Natural killer cell (primary cell): Measurements from ENCODE around the gene SPDEF. TPM values are rescaled to one million over a fixed set of nuclear protein-coding genes. Genes with fewer than 3 reads are reported as not detected.

ENCODE experiments used
- ATAC-seq, 3 donors: fragments of 150-1000 bp in 2 of 3; fragments of 200-7000 bp in 1 of 3; cut with Tn5 transposase; 1 replicate in 1 of 3; 2 replicates in 2 of 3; pipeline ENCODE4 v1.10.0; 2021; ENCODE audit warnings: mild to moderate bottlenecking in 2 of 3, moderate library complexity in 2 of 3
- DNase-seq, 2 donors: peaks; one replicate each; pipeline versions ENCODE4 v3.0.0 to v3.0.0-alpha.2; 2013 to 2021; ENCODE audit warnings: mixed read lengths in 1 of 2
- H3K27ac ChIP-seq: one replicate; pipeline ENCODE4 v1.5.1; 2013; ENCODE audit warnings: mild to moderate bottlenecking, low read length
- H3K27me3 ChIP-seq: one replicate; pipeline ENCODE4 v1.6.1; 2013; ENCODE audit warnings: low read length; ENCODE audit not compliant: control insufficient read depth, insufficient read depth
- H3K36me3 ChIP-seq: one replicate; pipeline ENCODE4 v1.6.1; 2013; ENCODE audit warnings: low read length; ENCODE audit not compliant: control insufficient read depth, insufficient read depth
- H3K4me1 ChIP-seq: one replicate; pipeline ENCODE4 v1.6.1; 2013; ENCODE audit warnings: low read length; ENCODE audit not compliant: control insufficient read depth, insufficient read depth
- H3K4me3 ChIP-seq: one replicate; pipeline ENCODE4 v1.5.1; 2013; ENCODE audit warnings: low read length
- H3K9me3 ChIP-seq: one replicate; pipeline ENCODE4 v1.6.1; 2013; ENCODE audit warnings: low read length; ENCODE audit not compliant: control insufficient read depth, insufficient read depth
- H3K27ac Mint-ChIP-seq, 2 donors: one replicate each; pipeline ENCODE4 v1.8.0; 2022; ENCODE audit warnings: mild to moderate bottlenecking in 2 of 2, mixed read lengths in 2 of 2, moderate library complexity in 1 of 2
- H3K27me3 Mint-ChIP-seq, 2 donors: one replicate each; pipeline ENCODE4 v1.8.0; 2022; ENCODE audit warnings: low read depth in 2 of 2, mixed read lengths in 2 of 2
- H3K36me3 Mint-ChIP-seq: one replicate; pipeline ENCODE4 v1.8.0; 2022; ENCODE audit warnings: mixed read lengths
- H3K4me1 Mint-ChIP-seq, 2 donors: one replicate each; pipeline ENCODE4 v1.8.0; 2022; ENCODE audit warnings: mixed read lengths in 2 of 2
- H3K4me3 Mint-ChIP-seq: one replicate; pipeline ENCODE4 v1.8.0; 2022; ENCODE audit warnings: mild to moderate bottlenecking, moderate library complexity, mixed read lengths
- H3K9me3 Mint-ChIP-seq, 2 donors: one replicate each; pipeline ENCODE4 v1.8.0; 2022; ENCODE audit warnings: mixed read lengths in 2 of 2
- CTCF ChIP-seq: fragments of 200-600 bp; IDR thresholded peaks from one replicate; pipeline ENCODE4 v1.8.0; 2022; ENCODE audit warnings: antibody characterized with exemption
- WGBS: methylation state at CpG from one replicate; pipeline ENCODE4 v1.1.7; 2013; ENCODE audit warnings: missing lambda C conversion rate; ENCODE audit not compliant: insufficient coverage; 5-methylcytosine and 5-hydroxymethylcytosine counted together
- intact Hi-C: fragments of 100-400 bp; cut with micrococcal nuclease; formaldehyde crosslinking; loops from one replicate; pipeline ENCODE4 v1.14.2; 2022
- total RNA-seq, 4 donors: library from RNA; stranded (reverse); fragments of 120-200 nt in 1 of 4; gene quantifications; one replicate each; pipeline versions ENCODE4 v1.2.3 to v1.2.4, GENCODE V29; 2013 to 2022

Gene SPDEF
- total RNA-seq, 3 donors from 2014 or later (not counting 1 experiment from before 2014, with no cell fraction given): 0.25 to 0.68 (median 0.45) TPM

GRCh38 chr6:34601706-34602105, 45.6 kb upstream of the SPDEF start:
- Mint-ChIP-seq H3K36me3 (no peaks in the 10 kb centered on the region), H3K4me3 (no peak overlapping the region), H3K27me3 (no peaks in the 10 kb centered on the region), H3K27ac (no peak overlapping the region), H3K9me3 (no peaks in the 10 kb centered on the region), H3K4me1 (peaks cover 45 to 64% of the 10 kb centered on the region in 2 donors)
- H3K36me3 ChIP-seq: peaks cover 19% of the 10 kb centered on the region
- no peaks in the 10 kb centered on the region for H3K27me3 ChIP-seq
- 60% methylated on average over 1 of the region's 4 CpGs for WGBS
- no peak overlapping the region for H3K27ac ChIP-seq
- no peak for TF ChIP-seq CTCF
- DNase-seq (no peak), ATAC-seq (no peak)
- no peaks in the 10 kb centered on the region for H3K9me3 ChIP-seq
- no peak overlapping the region for H3K4me3 ChIP-seq
- intact Hi-C loops: loop anchor here (10.0 kb wide), 1 partner anchor 437 kb away; no protein-coding TSS in a partner anchor
- H3K4me1 ChIP-seq: peaks cover 19% of the 10 kb centered on the region

DNA sequence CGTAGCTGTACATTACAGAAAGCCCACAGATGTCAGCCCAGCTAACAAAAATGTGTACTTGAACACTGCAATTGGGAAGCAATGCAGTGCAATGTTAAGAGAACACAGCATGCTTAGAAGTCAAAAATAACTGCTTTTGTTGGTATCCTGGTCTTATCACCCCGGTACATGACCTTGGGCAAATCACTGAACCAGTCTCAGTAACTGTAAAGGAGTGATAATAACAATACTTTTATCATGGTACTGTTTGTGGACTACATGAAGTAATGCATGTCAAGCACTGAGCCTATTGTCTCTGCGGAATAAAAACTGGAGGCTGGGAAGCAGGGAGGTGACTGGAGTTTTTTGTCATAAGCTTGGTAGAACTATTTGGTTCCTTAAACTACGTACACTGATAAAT, 44.7 kb upstream of the SPDEF start:
- H3K4me1 Mint-ChIP-seq: peaks cover 51 to 64% of the 10 kb centered on the region in 2 donors
- TF ChIP-seq CTCF: no peak
- H3K36me3 ChIP-seq: peaks cover 15% of the 10 kb centered on the region
- peaks cover 28% of the 10 kb centered on the region for H3K4me1 ChIP-seq
- H3K9me3 Mint-ChIP-seq: no peaks in the 10 kb centered on the region
- H3K9me3 ChIP-seq: no peaks in the 10 kb centered on the region
- H3K4me3 ChIP-seq: no peak overlapping the region
- H3K4me3 Mint-ChIP-seq: no peak overlapping the region
- no peaks in the 10 kb centered on the region for H3K27me3 Mint-ChIP-seq
- no peak overlapping the region for H3K27ac ChIP-seq
- no peak overlapping the region for H3K27ac Mint-ChIP-seq
- DNase-seq: no peak
- intact Hi-C loops: loop anchor here (10.0 kb wide), 1 partner anchor 436 kb away; no protein-coding TSS in a partner anchor
- no peak for ATAC-seq
- WGBS: 95% methylated on average over 3 of the region's 4 CpGs
- no peaks in the 10 kb centered on the region for H3K36me3 Mint-ChIP-seq
- no peaks in the 10 kb centered on the region for H3K27me3 ChIP-seq

DNA sequence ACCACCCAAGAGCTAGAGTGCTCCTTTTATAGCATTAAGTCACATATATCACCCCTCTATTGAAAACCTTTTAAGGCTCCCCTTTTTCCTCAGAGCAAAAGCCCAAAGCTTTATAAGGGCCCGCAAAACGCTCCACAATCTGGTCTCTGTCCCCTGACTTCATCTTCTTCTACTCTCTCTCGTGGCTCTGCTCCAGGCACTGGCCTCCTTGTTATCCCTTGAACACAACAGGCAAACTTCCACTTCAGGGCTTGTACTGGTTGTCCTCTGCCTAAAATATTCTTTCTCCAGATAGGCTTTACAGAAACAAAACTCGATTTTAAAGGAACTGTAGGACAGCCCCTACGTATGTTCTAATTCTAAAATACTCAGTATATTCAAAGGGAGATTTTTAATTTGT, 44.0 kb upstream of the SPDEF start:
- intact Hi-C loops: loop anchor here (10.0 kb wide), 1 partner anchor 435 kb away; no protein-coding TSS in a partner anchor
- Mint-ChIP-seq H3K4me3 (no peak overlapping the region), H3K4me1 (peaks cover 58 to 68% of the 10 kb centered on the region in 2 donors), H3K27me3 (no peaks in the 10 kb centered on the region), H3K36me3 (no peaks in the 10 kb centered on the region), H3K27ac (peak overlapping the region; percentile 70 to 95), H3K9me3 (no peaks in the 10 kb centered on the region)
- Histone ChIP-seq H3K4me3 (no peak overlapping the region), H3K27me3 (no peaks in the 10 kb centered on the region), H3K36me3 (peaks cover 11% of the 10 kb centered on the region), H3K4me1 (peaks cover 30% of the 10 kb centered on the region), H3K9me3 (no peaks in the 10 kb centered on the region), H3K27ac (no peak overlapping the region)
- 99% methylated on average over 3 of the region's 5 CpGs for WGBS
- DNase-seq (no peak), ATAC-seq (no peak)
- TF ChIP-seq CTCF: no peak

DNA sequence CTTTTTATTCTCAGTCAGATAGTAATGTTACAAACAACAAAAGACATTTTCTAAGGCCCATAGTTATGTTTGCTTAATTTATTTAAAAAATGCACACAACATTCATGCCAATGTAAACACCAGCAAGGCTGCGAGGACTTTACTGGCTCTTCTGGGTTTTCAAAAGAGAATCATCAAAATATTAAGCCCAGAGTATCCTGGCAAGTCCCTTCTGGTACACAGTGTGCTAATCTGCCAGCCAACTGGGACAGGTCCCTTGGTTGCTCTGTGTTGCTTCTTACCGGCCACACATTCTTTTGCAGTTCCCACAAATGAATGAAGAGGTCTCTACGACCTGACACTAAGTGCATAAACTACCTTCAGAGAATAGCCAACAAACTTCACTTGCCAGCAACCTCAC, 42.6 kb upstream of the SPDEF start:
- TF ChIP-seq CTCF: no peak
- H3K27ac Mint-ChIP-seq: peak overlapping the region; percentile 70 to 95
- no peak overlapping the region for H3K4me3 Mint-ChIP-seq
- peaks cover 3% of the 10 kb centered on the region for H3K36me3 ChIP-seq
- H3K9me3 ChIP-seq: no peaks in the 10 kb centered on the region
- H3K27ac ChIP-seq: no peak overlapping the region
- no peaks in the 10 kb centered on the region for H3K27me3 Mint-ChIP-seq
- DNase-seq: no peak
- peaks cover 61 to 70% of the 10 kb centered on the region in 2 donors for H3K4me1 Mint-ChIP-seq
- H3K27me3 ChIP-seq: no peaks in the 10 kb centered on the region
- no peaks in the 10 kb centered on the region for H3K9me3 Mint-ChIP-seq
- intact Hi-C loops: no loop called here
- WGBS: 72% methylated on average over 3 of the region's 3 CpGs
- H3K36me3 Mint-ChIP-seq: no peaks in the 10 kb centered on the region
- H3K4me1 ChIP-seq: peaks cover 40% of the 10 kb centered on the region
- no peak overlapping the region for H3K4me3 ChIP-seq
- ATAC-seq: peak in 1 of 3 donors; percentile 31
